ENCODE results near the gene POU2AF3.

Gene POU2AF3, protein sequence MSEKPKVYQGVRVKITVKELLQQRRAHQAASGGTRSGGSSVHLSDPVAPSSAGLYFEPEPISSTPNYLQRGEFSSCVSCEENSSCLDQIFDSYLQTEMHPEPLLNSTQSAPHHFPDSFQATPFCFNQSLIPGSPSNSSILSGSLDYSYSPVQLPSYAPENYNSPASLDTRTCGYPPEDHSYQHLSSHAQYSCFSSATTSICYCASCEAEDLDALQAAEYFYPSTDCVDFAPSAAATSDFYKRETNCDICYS

DNA sequence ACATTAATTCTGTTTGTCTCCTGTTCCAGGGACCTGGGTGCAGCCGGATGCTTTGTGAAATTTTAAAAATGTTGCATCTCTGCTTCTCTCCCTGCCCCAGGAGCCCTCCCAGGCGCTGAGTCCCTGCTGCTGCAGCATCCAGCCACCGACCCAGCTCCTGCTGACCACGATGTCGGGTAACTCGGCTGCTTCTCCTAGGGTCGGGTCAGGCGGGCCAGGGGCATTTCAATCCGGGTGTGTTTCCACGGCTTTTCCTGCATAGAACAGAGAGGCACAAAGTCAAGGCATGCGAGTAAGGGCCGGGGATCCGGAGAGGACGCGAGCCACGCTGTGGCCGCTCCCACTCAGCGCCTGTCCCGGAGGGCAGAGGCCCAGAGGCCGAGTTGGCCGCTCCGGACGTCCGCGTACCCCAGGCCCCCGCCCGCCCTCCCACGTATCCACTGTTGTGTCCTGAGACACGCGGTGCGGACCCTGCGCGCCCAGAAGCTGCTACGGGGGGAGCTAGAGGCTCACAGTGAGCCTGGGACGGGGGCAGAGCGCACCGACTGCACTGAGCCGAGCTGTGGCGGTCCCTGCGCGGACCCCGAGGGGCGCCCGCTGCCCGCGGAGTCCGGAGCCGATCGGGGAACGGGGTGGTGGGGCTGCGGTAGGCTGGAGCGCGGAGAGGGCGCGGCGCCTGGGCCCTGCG, at the start of gene POU2AF3:
Gene POU2AF3, plus strand, starts transcription at position 134 of the 688 bp plus-strand sequence. Its CDS starts 36 bp downstream, at position 170.
- H3K27ac ChIP-seq, result no peak within 1 kb of the TSS; the same call in 1 of the 2 replicates
- TF ChIP-seq ZFX (IDR thresholded peaks at IDR 0.05), result no peak
- TF ChIP-seq, protein P1, sequence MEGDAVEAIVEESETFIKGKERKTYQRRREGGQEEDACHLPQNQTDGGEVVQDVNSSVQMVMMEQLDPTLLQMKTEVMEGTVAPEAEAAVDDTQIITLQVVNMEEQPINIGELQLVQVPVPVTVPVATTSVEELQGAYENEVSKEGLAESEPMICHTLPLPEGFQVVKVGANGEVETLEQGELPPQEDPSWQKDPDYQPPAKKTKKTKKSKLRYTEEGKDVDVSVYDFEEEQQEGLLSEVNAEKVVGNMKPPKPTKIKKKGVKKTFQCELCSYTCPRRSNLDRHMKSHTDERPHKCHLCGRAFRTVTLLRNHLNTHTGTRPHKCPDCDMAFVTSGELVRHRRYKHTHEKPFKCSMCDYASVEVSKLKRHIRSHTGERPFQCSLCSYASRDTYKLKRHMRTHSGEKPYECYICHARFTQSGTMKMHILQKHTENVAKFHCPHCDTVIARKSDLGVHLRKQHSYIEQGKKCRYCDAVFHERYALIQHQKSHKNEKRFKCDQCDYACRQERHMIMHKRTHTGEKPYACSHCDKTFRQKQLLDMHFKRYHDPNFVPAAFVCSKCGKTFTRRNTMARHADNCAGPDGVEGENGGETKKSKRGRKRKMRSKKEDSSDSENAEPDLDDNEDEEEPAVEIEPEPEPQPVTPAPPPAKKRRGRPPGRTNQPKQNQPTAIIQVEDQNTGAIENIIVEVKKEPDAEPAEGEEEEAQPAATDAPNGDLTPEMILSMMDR (conservative IDR thresholded peaks at IDR 0.05), result no peak

DNA sequence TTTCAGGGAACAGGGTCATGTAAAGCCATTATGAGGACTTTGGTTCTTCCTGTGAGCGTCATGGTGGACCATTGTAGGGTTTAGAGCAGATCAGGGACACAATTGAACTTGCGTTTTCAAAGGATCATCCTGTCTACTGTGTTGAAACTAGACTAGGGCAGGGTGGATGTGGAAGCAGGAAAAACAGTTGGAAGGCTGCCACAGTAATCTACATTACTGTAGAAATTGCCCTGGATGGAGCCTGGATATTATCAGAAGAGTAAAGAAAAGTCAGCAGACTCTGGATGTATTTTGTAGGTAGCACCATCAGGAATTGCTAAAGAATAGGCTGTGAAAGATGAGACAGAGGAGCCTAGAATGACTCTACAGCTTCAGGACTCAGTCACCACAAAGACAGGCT, 47.4 kb upstream of the POU2AF3 start:
- H3K27ac ChIP-seq, result no peak overlapping the region
- TF ChIP-seq ZFX (IDR thresholded peaks at IDR 0.05), result no peak
- TF ChIP-seq, protein P1 (conservative IDR thresholded peaks at IDR 0.05), result no peak

DNA sequence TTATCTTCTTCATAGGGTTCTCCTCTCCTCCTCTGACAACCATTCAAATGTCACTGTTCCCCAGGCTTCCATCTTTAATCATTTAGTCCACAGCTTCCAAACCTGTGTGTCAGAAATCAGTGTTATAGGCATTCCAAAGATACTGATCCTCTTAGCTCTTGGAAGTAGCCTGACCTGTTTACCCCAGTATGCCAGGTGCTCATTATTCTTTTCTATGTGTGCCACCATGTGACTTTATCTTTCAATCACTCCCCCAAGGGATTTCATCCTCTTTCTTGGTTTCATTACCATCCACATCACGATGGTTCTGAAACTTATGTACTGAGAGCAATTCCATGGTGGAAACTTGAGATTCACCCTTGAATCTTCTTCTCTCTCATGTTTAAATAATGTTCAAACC, 45.2 kb upstream of the POU2AF3 start:
- no peak for TF ChIP-seq ZFX (IDR thresholded peaks at IDR 0.05)
- TF ChIP-seq, protein P1 (conservative IDR thresholded peaks at IDR 0.05), result no peak
- no peak overlapping the region for H3K27ac ChIP-seq

DNA sequence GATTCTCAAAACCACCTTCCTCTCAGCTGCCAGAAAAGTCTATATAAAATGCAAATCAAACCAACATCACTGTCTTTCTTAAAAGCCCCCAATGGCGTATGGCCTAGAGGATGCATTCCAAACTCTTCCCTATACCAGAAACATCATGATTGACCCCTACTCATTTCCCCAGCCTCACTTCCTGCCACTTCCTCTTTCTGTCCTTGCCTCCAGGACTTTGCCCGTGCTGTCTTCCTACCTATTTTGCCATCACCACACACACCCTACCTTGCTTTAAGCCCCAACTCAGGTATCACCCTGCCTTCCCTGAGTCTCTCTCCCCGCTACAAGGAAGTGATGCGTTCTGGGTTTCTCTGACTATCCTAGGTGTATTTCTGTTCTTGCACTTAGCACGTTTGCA, 44.7 kb upstream of the POU2AF3 start:
- TF ChIP-seq ZFX (IDR thresholded peaks at IDR 0.05), result no peak
- TF ChIP-seq, protein P1 (conservative IDR thresholded peaks at IDR 0.05), result no peak
- no peak overlapping the region for H3K27ac ChIP-seq

DNA sequence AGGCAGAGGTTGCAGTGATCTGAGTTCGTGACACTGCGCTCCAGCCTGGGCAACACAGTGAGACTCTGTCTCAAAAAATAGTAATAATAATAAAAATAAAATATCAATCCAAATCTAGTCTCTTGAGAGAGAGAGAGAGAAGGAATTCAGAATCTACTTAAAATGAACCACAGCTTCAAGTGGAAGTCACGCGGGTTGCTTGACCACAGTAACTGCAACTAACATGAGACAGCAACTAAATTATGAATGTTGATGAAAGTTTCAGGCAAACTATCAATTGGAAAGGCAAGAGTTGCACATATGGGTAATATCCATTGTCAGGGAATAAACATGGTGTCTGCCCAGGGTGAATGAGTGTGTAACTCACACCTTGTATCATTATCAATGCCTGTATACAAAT, 40.3 kb upstream of the POU2AF3 start:
- no peak overlapping the region for H3K27ac ChIP-seq
- TF ChIP-seq, protein P1 (conservative IDR thresholded peaks at IDR 0.05), result no peak
- no peak for TF ChIP-seq ZFX (IDR thresholded peaks at IDR 0.05)

DNA sequence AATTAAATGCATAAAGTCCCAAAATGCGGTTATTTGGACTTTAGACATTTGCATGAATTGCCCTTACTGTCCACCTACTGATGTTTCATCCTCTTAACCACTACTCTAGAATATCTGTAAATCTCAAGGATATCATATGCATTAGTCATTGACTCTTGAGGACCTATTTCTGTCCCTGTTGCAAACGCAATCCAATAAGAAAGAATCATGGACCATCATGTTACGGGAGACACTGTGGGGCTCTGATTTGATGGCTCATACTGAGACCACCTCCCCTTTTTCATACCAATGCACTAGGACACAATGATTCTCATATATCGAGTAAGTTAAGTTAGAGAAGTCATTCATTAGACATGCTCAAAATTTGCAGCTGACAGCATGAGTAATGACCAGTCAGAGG, 38.5 kb upstream of the POU2AF3 start:
- TF ChIP-seq, protein P1 (conservative IDR thresholded peaks at IDR 0.05), result no peak
- TF ChIP-seq ZFX (IDR thresholded peaks at IDR 0.05), result no peak
- no peak overlapping the region for H3K27ac ChIP-seq

DNA sequence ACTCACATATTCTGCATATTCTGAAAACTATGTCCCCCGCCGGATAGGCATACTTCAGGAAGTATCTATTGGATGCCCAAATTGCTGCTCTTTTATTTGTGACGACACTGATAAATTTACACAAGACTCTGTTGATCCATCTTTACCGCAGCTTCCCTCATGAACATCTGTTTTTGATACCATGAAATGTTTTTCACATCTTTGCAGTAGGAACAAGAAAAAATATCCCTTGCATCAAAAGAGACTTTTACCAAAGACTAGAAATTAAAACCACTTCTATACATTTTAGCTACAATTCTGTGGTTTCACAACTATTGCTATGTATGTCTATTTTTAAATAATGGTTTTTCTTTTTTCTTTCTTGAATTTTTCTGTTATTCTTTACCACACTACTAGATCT, 37.5 kb upstream of the POU2AF3 start:
- no peak for TF ChIP-seq ZFX (IDR thresholded peaks at IDR 0.05)
- TF ChIP-seq, protein P1 (conservative IDR thresholded peaks at IDR 0.05), result no peak
- no peak overlapping the region for H3K27ac ChIP-seq
